ENCODE measurements around the gene IRF7. TPM values are rescaled to one million over a fixed set of nuclear protein-coding genes. Genes with fewer than 3 reads are reported as not detected.

The IRF7 gene
- total RNA-seq, 1 experiment from 2014 or later = 15.2 TPM

GRCh38 chr11:641806-642370, 26.1 kb upstream of the IRF7 start:
- TF ChIP-seq EZH2 (IDR thresholded peaks at IDR 0.05) (no peak), CBX3 (IDR thresholded peaks at IDR 0.05; ENCODE audit: low read depth) (no peak), POLR2A (IDR thresholded peaks at IDR 0.05; ENCODE audit: borderline replicate concordance, extremely low read depth, insufficient read depth, insufficient read length) (no peak), POLR2AphosphoS5 (IDR thresholded peaks at IDR 0.05; ENCODE audit: low read depth, low read length) (no peak), ATF3 (IDR thresholded peaks at IDR 0.05) (no peak), ELF1 (IDR thresholded peaks at IDR 0.05; ENCODE audit: borderline replicate concordance, low read depth) (no peak)
- RAD21 ChIA-PET (ENCODE audit: low non-redundant PET in 1 of 2, low total read pairs in 2 of 2, uncharacterized antibody in 2 of 2, unreplicated experiment in 2 of 2) = no interaction called here
- H3K4me2 ChIP-seq (ENCODE audit: low read length) = no peak overlapping the region
- no peaks in the 10 kb centered on the region for H3K9me3 ChIP-seq (ENCODE audit: control insufficient read depth in 1 of 2, insufficient read depth in 1 of 2, low read depth in 1 of 2, low read length in 2 of 2)
- DNase-seq (ENCODE audit: low read depth, low spot score) = no peak
- BruUV-seq (replicated peaks) = no TSS peak
- H3K27ac ChIP-seq (ENCODE audit: low read depth, low read length) = no peak overlapping the region
- intact Hi-C loops (cut with micrococcal nuclease) = no loop called here
- H3K9ac ChIP-seq (ENCODE audit: low read length) = no peak overlapping the region
- no peaks in the 10 kb centered on the region for H3K79me2 ChIP-seq (ENCODE audit: insufficient read depth, low read length)
- no peaks in the 10 kb centered on the region for H3K27me3 ChIP-seq (ENCODE audit: insufficient read depth, low read length)
- no peaks in the 10 kb centered on the region for H4K20me1 ChIP-seq (ENCODE audit: insufficient read depth)
- ATAC-seq = no peak
- CTCF ChIA-PET = no interaction called here
- H3K9me2 ChIP-seq (ENCODE audit: insufficient read depth) = no peaks in the 10 kb centered on the region
- H3K36me3 ChIP-seq (ENCODE audit: control insufficient read depth in 1 of 2, insufficient read depth in 2 of 2, low read length in 2 of 2) = no peaks in the 10 kb centered on the region; a peak in 1 of 4 replicates
- no peak overlapping the region for H3K4me3 ChIP-seq (replicated peaks in 1 of 2; ENCODE audit: low read depth in 1 of 2, low read length in 2 of 2)
- H2AFZ ChIP-seq (ENCODE audit: low read depth, low read length, poor library complexity, severe bottlenecking) = no peak overlapping the region
- no peaks in the 10 kb centered on the region for H3K4me1 ChIP-seq (ENCODE audit: control insufficient read depth in 1 of 2, insufficient read depth in 2 of 2, low read length in 2 of 2)
- POLR2A ChIA-PET = no interaction called here

DNA sequence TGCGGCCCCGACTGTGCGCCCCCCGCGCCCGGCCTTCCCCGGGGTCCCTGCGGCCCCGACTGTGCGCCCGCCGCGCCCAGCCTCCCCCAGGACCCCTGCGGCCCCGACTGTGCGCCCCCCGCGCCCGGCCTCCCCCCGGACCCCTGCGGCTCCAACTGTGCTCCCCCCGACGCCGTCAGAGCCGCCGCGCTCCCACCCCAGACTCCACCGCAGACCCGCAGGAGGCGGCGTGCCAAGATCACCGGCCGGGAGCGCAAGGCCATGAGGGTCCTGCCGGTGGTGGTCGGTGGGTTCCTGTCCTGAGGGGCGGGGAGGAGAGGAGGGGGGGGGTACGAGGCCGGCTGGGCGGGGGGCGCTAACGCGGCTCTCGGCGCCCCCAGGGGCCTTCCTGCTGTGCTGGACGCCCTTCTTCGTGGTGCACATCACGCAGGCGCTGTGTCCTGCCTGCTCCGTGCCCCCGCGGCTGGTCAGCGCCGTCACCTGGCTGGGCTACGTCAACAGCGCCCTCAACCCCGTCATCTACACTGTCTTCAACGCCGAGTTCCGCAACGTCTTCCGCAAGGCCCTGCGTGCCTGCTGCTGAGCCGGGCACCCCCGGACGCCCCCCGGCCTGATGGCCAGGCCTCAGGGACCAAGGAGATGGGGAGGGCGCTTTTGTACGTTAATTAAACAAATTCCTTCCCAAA, 24.4 kb upstream of the IRF7 start:
- H3K4me2 ChIP-seq (ENCODE audit: low read length) = no peak overlapping the region

More for the DNA sequence above, 24.4 kb upstream of the IRF7 start:
- no peak overlapping the region for H2AFZ ChIP-seq (ENCODE audit: low read depth, low read length, poor library complexity, severe bottlenecking)
- no peaks in the 10 kb centered on the region; a peak in 1 of 4 replicates for H3K36me3 ChIP-seq (ENCODE audit: control insufficient read depth in 1 of 2, insufficient read depth in 2 of 2, low read length in 2 of 2)
- H3K9me3 ChIP-seq (ENCODE audit: control insufficient read depth in 1 of 2, insufficient read depth in 1 of 2, low read depth in 1 of 2, low read length in 2 of 2) = no peaks in the 10 kb centered on the region
- TF ChIP-seq TCF7L2 (IDR thresholded peaks at IDR 0.05; ENCODE audit: borderline replicate concordance, extremely low read depth, insufficient read depth, insufficient read length) (no peak), REST (IDR thresholded peaks at IDR 0.05; ENCODE audit: low read depth) (no peak)
- no peak overlapping the region for H3K9ac ChIP-seq (ENCODE audit: low read length)
- no peak for DNase-seq (ENCODE audit: low read depth, low spot score)
- no peak for ATAC-seq
- intact Hi-C loops (cut with micrococcal nuclease) = no loop called here
- H3K4me1 ChIP-seq (ENCODE audit: control insufficient read depth in 1 of 2, insufficient read depth in 2 of 2, low read length in 2 of 2) = no peaks in the 10 kb centered on the region
- H3K27ac ChIP-seq (ENCODE audit: low read depth, low read length) = no peak overlapping the region
- H4K20me1 ChIP-seq (ENCODE audit: insufficient read depth) = no peaks in the 10 kb centered on the region
- H3K9me2 ChIP-seq (ENCODE audit: insufficient read depth) = no peaks in the 10 kb centered on the region
- H3K27me3 ChIP-seq (ENCODE audit: insufficient read depth, low read length) = no peaks in the 10 kb centered on the region
- CTCF ChIA-PET = no interaction called here
- no peaks in the 10 kb centered on the region for H3K79me2 ChIP-seq (ENCODE audit: insufficient read depth, low read length)
- H3K4me3 ChIP-seq (replicated peaks in 1 of 2; ENCODE audit: low read depth in 1 of 2, low read length in 2 of 2) = no peak overlapping the region
- RAD21 ChIA-PET (ENCODE audit: low non-redundant PET in 1 of 2, low total read pairs in 2 of 2, uncharacterized antibody in 2 of 2, unreplicated experiment in 2 of 2) = no interaction called here
- no TSS peak for BruUV-seq (replicated peaks)
- POLR2A ChIA-PET = no interaction called here
